Measurements from ENCODE around the gene PCGF6.

Gene PCGF6

DNA sequence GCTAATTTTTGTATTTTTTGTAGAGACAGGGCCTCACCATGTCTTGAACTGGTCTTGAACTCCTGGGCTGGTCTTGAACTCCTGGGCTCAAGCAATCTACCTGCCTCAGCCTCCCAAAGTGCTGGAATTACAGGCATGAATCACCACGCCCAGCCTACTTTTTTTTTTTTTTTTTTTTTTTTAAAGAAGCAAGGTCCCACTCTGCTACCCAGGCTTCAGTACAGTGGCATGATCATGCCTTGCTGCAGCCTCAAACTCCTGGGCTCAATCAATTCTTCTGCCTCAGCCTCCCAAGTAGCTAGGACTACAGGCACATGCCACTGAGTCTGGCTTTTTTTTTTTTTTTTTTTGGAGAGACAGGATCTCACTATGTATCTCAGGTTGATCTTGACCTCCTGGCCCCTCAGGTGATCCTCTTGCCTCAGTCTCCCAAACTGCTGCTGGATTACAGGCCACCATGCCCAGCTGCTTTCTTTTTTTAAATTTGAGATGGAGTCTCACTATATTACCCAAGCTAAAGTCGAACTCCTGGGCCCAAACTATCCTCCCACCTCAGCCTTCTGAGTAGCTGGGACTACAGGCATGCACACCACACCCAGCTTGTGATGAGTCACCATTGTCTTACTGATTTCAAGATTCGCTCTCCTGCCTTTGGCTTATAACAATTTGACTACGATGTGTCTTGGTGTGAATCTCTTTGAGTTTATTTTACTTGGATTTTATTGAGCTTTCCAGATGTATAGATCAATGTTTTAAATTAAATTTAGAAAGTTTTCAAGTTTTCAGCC is 96.2 kb downstream of the PCGF6 start:
- no peak for DNase-seq

DNA sequence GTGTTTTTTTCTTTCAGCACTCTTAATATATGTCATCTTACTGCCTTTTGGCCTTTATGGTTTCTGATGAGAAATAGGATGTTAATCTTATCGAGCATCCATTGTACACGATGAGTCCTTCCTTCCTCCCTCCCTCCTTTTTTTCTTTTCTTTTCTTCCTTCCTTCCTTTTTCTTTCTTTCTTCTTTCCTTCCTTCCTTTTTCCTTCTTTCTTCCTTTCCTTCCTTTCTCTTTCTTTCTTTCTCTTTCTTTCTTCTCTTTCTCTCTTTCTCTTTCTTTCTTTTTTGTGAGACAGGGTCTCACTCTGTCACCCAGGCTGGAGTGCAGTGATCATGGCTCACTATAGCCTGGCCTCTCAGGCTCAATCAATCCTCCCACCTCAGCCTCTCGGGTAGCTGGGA is 96.8 kb downstream of the PCGF6 start:
- no peak for DNase-seq

Measured in activated CD4-positive, alpha-beta T cell treated with anti-CD3 and anti-CD28 coated beads, Interleukin-2, amount 50 U/mL, for 1 hour (primary cell).